SK-N-MC (cell line): ENCODE results near the gene AGO3.

ENCODE experiments used
- EZH2 ChIP-seq: fragments of 200-600 bp; sonication (generic); IDR thresholded peaks from one replicate; pipeline ENCODE4 v1.6.1; 2017; ENCODE audit warnings: antibody characterized with exemption
- FOXP2 ChIP-seq: optimal IDR thresholded peaks from 2 replicates; pipeline ENCODE3; 2011; ENCODE audit warnings: mild to moderate bottlenecking, moderate library complexity; ENCODE audit not compliant: insufficient read depth; ENCODE audit errors: extremely low read length, control extremely low read depth
- POLR2AphosphoS5 ChIP-seq: IDR thresholded peaks from 2 replicates; pipeline ENCODE4 v1.6.1; 2012; ENCODE audit warnings: mild to moderate bottlenecking, low read depth, low read length, borderline replicate concordance

DNA sequence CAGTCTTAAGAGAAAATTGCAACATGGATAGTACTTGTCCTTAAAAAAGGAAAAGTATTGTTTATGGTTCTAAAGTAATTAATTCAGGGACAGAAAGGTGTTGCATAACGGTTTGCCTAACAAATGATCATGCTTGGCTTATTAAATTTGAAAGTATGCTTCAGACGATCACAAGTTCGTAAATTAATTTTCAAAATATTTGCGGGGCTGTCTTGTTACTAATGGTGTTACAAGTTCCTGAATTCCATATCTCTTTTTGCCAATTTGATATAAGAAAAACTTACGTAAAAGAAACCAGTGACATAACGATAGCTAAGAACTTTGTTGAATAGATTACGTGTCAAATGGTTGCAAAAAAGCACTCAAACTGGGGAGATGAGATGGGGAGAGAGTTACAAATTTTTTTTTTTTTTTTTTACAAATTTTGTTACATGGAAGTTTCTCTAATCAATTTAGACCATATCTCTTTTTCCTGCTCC is 1.3 kb downstream of the AGO3 start:
- TF ChIP-seq POLR2AphosphoS5: no peak
- TF ChIP-seq EZH2: no peak
- no peak for TF ChIP-seq FOXP2
